Body of pancreas (tissue), 4 donors: ENCODE measurements around the gene NSF. TPM values are rescaled to one million over a fixed set of nuclear protein-coding genes. Genes with fewer than 3 reads are reported as not detected.
A peak's percentile ranks its signal among the peaks of the same experiment; 100 is the strongest.
"Not testable (repeated sequence)": the region's sequence is repeated elsewhere in the genome, so short reads cannot be mapped to it uniquely, and the experiment has no call there.

Experiments
- ATAC-seq: fragments of 150-250 bp; one replicate; pipeline ENCODE4 v1.9.1; 2016
- DNase-seq, 4 donors: peaks; one replicate each; pipeline ENCODE4 v3.0.0-alpha.2; 2019
- H3K27ac ChIP-seq, 4 donors: fragments of 200-600 bp; sonication (generic); 1 replicate in 3 of 4; 2 replicates in 1 of 4; pipeline versions ENCODE4 v1.5.1 to v1.6.1; 2016 to 2019; ENCODE audit warnings: mild to moderate bottlenecking in 1 of 4, mixed read lengths in 1 of 4, moderate library complexity in 1 of 4
- H3K27me3 ChIP-seq, 2 donors: fragments of 200-600 bp; sonication (generic); one replicate each; pipeline ENCODE4 v1.6.0; 2016; ENCODE audit warnings: mild to moderate bottlenecking in 1 of 2
- H3K36me3 ChIP-seq, 2 donors: fragments of 200-600 bp; sonication (generic); replicated peaks in 1 of 2; 2 replicates each; pipeline ENCODE4 v1.5.1; 2016; ENCODE audit warnings: low read depth in 2 of 2; ENCODE audit not compliant: insufficient read depth in 1 of 2
- H3K4me1 ChIP-seq: fragments of 200-600 bp; sonication (generic); one replicate; pipeline ENCODE4 v1.6.0; 2016
- H3K4me3 ChIP-seq, 2 donors: fragments of 200-600 bp; sonication (generic); 1 replicate in 1 of 2; 2 replicates in 1 of 2; pipeline ENCODE4 v1.5.1; 2016 to 2019
- H3K9me3 ChIP-seq, 3 donors: fragments of 200-600 bp; sonication (generic); 1 replicate in 2 of 3; 2 replicates in 1 of 3; pipeline ENCODE4 v1.5.1; 2016
- WGBS, 2 donors: methylation state at CpG; one replicate each; pipeline ENCODE4 v1.1.5; 2017; 5-methylcytosine and 5-hydroxymethylcytosine counted together
- intact Hi-C: fragments of 100-400 bp; cut with DNase I; formaldehyde crosslinking; loops from one replicate; pipeline ENCODE4 v1.15.1; 2023
- total RNA-seq, 2 donors: library from RNA; depleted of rRNA; stranded (reverse); fragments of >200 nt; gene quantifications; one replicate each; pipeline ENCODE4 v1.1.0, GENCODE V29; 2016

NSF gene
- total RNA-seq, 2 donors from 2014 or later: 9.9 to 32.9 TPM

GRCh38 chr17:46634844-46635243, 44.4 kb downstream of the NSF start:
- ATAC-seq, H3K4me3 ChIP-seq, intact Hi-C loops: not testable (repeated sequence)

GRCh38 chr17:46641861-46642656, 51.6 kb downstream of the NSF start:
- H3K4me3 ChIP-seq, H3K36me3 ChIP-seq, intact Hi-C loops, H3K27ac ChIP-seq, DNase-seq, H3K9me3 ChIP-seq, H3K4me1 ChIP-seq, H3K27me3 ChIP-seq: not testable (repeated sequence)
- WGBS, 2 donors: 0% methylated on average over 1 of the region's 2 CpGs; no CpG with 5 or more reads in 1 of the 2 donors
- ATAC-seq: peak; percentile 35

More at GRCh38 chr17:46634844-46635243, 44.4 kb downstream of the NSF start:
- H3K9me3 ChIP-seq, H3K27ac ChIP-seq, H3K36me3 ChIP-seq, DNase-seq, H3K27me3 ChIP-seq, H3K4me1 ChIP-seq: not testable (repeated sequence)

- H3K4me1 ChIP-seq, H3K4me3 ChIP-seq, DNase-seq, ATAC-seq, H3K36me3 ChIP-seq, H3K27me3 ChIP-seq, H3K9me3 ChIP-seq, intact Hi-C loops, H3K27ac ChIP-seq: not testable (repeated sequence)
- no CpG with 5 or more reads among the region's 2 CpGs for WGBS, 2 donors
Measured at GRCh38 chr17:46647251-46647650, 56.8 kb downstream of the NSF start.

- ATAC-seq, H3K27ac ChIP-seq, H3K4me3 ChIP-seq, H3K9me3 ChIP-seq, H3K27me3 ChIP-seq, H3K4me1 ChIP-seq, intact Hi-C loops, DNase-seq, H3K36me3 ChIP-seq: not testable (repeated sequence)
- WGBS, 2 donors: no CpG with 5 or more reads among the region's 2 CpGs
Measured at GRCh38 chr17:46647688-46648278, 57.3 kb downstream of the NSF start.

GRCh38 chr17:46649246-46649645, 58.8 kb downstream of the NSF start:
- ATAC-seq, H3K9me3 ChIP-seq, intact Hi-C loops, H3K27ac ChIP-seq, H3K4me1 ChIP-seq, H3K36me3 ChIP-seq, H3K4me3 ChIP-seq, DNase-seq, H3K27me3 ChIP-seq: not testable (repeated sequence)
- 93 to 95% methylated on average over 7 of the region's 7 CpGs for WGBS, 2 donors

GRCh38 chr17:46652024-46652643, 61.7 kb downstream of the NSF start:
- H3K36me3 ChIP-seq, H3K9me3 ChIP-seq, intact Hi-C loops, H3K27me3 ChIP-seq, ATAC-seq, H3K4me1 ChIP-seq, DNase-seq, H3K27ac ChIP-seq, H3K4me3 ChIP-seq: not testable (repeated sequence)
- no CpG with 5 or more reads among the region's 7 CpGs for WGBS, 2 donors

GRCh38 chr17:46658235-46658634, 67.8 kb downstream of the NSF start:
- H3K9me3 ChIP-seq, H3K36me3 ChIP-seq, intact Hi-C loops, ATAC-seq, H3K27ac ChIP-seq, H3K4me1 ChIP-seq, DNase-seq, H3K27me3 ChIP-seq, H3K4me3 ChIP-seq: not testable (repeated sequence)
- WGBS, 2 donors: no CpG with 5 or more reads among the region's 5 CpGs

- H3K4me3 ChIP-seq, DNase-seq, H3K4me1 ChIP-seq, H3K9me3 ChIP-seq, ATAC-seq, H3K27me3 ChIP-seq, intact Hi-C loops, H3K27ac ChIP-seq, H3K36me3 ChIP-seq: not testable (repeated sequence)
- WGBS, 2 donors: 0 to 20% methylated on average over 1 to 2 of the region's 4 CpGs
Measured at GRCh38 chr17:46659702-46660101, 69.2 kb downstream of the NSF start.

GRCh38 chr17:46663123-46663522, 72.7 kb downstream of the NSF start:
- intact Hi-C loops, H3K27ac ChIP-seq, H3K4me3 ChIP-seq, DNase-seq, H3K9me3 ChIP-seq, H3K36me3 ChIP-seq, H3K27me3 ChIP-seq, ATAC-seq, H3K4me1 ChIP-seq: not testable (repeated sequence)
- WGBS, 2 donors: no CpG with 5 or more reads among the region's 1 CpG

- H3K27me3 ChIP-seq, H3K9me3 ChIP-seq, H3K4me1 ChIP-seq, H3K4me3 ChIP-seq, DNase-seq, ATAC-seq, intact Hi-C loops, H3K27ac ChIP-seq, H3K36me3 ChIP-seq: not testable (repeated sequence)
- WGBS, 2 donors: no CpG with 5 or more reads among the region's 2 CpGs
Measured at GRCh38 chr17:46663552-46663951, 73.1 kb downstream of the NSF start.

GRCh38 chr17:46665969-46666368, 75.5 kb downstream of the NSF start:
- H3K36me3 ChIP-seq, H3K27ac ChIP-seq, intact Hi-C loops, H3K4me1 ChIP-seq, ATAC-seq, H3K9me3 ChIP-seq, H3K4me3 ChIP-seq, H3K27me3 ChIP-seq: not testable (repeated sequence)
- DNase-seq: peak in 2 of 4 donors; percentile 3 to 4
- WGBS, 2 donors: 25 to 54% methylated on average over 4 of the region's 5 CpGs

GRCh38 chr17:46670789-46671188, 80.3 kb downstream of the NSF start:
- ATAC-seq, H3K4me3 ChIP-seq, intact Hi-C loops, H3K36me3 ChIP-seq, H3K27ac ChIP-seq, H3K9me3 ChIP-seq, H3K27me3 ChIP-seq, DNase-seq, H3K4me1 ChIP-seq: not testable (repeated sequence)
- no CpG with 5 or more reads among the region's 4 CpGs for WGBS, 2 donors
